Measurements from ENCODE around the gene GP5.

GP5 gene

GRCh38 chr3:194382892-194383223 lies 16.2 kb downstream of the GP5 start:
- in situ Hi-C loops (cut with HindIII; ENCODE audit: low sequenced_read_pairs): no loop called here
- H3K4me3 ChIP-seq (ENCODE audit: low read depth, low read length): no peak overlapping the region
- DNase-seq (ENCODE audit: low read depth, low spot score): no peak
- no peak for TF ChIP-seq CTCF (IDR thresholded peaks at IDR 0.05; ENCODE audit: low read depth, low read length)

GRCh38 chr3:194382196-194382891 lies 16.7 kb downstream of the GP5 start:
- in situ Hi-C loops (cut with HindIII; ENCODE audit: low sequenced_read_pairs): no loop called here
- DNase-seq (ENCODE audit: low read depth, low spot score): no peak
- TF ChIP-seq CTCF (IDR thresholded peaks at IDR 0.05; ENCODE audit: low read depth, low read length): no peak
- H3K4me3 ChIP-seq (ENCODE audit: low read depth, low read length): no peak overlapping the region

GRCh38 chr3:194381460-194381875 lies 17.6 kb downstream of the GP5 start:
- in situ Hi-C loops (cut with HindIII; ENCODE audit: low sequenced_read_pairs): no loop called here
- DNase-seq (ENCODE audit: low read depth, low spot score): no peak
- no peak for TF ChIP-seq CTCF (IDR thresholded peaks at IDR 0.05; ENCODE audit: low read depth, low read length)
- H3K4me3 ChIP-seq (ENCODE audit: low read depth, low read length): no peak overlapping the region

- no peak for TF ChIP-seq CTCF (IDR thresholded peaks at IDR 0.05; ENCODE audit: low read depth, low read length)
- no peak for DNase-seq (ENCODE audit: low read depth, low spot score)
- H3K4me3 ChIP-seq (ENCODE audit: low read depth, low read length): no peak overlapping the region
- in situ Hi-C loops (cut with HindIII; ENCODE audit: low sequenced_read_pairs): no loop called here
These were observed 18.7 kb downstream of the GP5 start for GRCh38 chr3:194380326-194380725.

- no peak for TF ChIP-seq CTCF (IDR thresholded peaks at IDR 0.05; ENCODE audit: low read depth, low read length)
- no peak overlapping the region for H3K4me3 ChIP-seq (ENCODE audit: low read depth, low read length)
- in situ Hi-C loops (cut with HindIII; ENCODE audit: low sequenced_read_pairs): no loop called here
- DNase-seq (ENCODE audit: low read depth, low spot score): no peak
These were observed 19.4 kb downstream of the GP5 start for GRCh38 chr3:194379651-194380050.

GRCh38 chr3:194379231-194379630 lies 19.8 kb downstream of the GP5 start:
- H3K4me3 ChIP-seq (ENCODE audit: low read depth, low read length): no peak overlapping the region
- TF ChIP-seq CTCF (IDR thresholded peaks at IDR 0.05; ENCODE audit: low read depth, low read length): no peak
- DNase-seq (ENCODE audit: low read depth, low spot score): no peak
- in situ Hi-C loops (cut with HindIII; ENCODE audit: low sequenced_read_pairs): no loop called here

All from astrocyte of the spinal cord (primary cell).